ENCODE measurements around the gene NKX6-1. TPM values are rescaled to one million over a fixed set of nuclear protein-coding genes. Genes with fewer than 3 reads are reported as not detected.

Gene NKX6-1
- total RNA-seq, 3 donors from 2014 or later, result 0.33 to 0.44 TPM; not detected in 1

GRCh38 chr4:84493092-84493850 lies 5.8 kb downstream of the NKX6-1 start:
- TF ChIP-seq, protein P1, sequence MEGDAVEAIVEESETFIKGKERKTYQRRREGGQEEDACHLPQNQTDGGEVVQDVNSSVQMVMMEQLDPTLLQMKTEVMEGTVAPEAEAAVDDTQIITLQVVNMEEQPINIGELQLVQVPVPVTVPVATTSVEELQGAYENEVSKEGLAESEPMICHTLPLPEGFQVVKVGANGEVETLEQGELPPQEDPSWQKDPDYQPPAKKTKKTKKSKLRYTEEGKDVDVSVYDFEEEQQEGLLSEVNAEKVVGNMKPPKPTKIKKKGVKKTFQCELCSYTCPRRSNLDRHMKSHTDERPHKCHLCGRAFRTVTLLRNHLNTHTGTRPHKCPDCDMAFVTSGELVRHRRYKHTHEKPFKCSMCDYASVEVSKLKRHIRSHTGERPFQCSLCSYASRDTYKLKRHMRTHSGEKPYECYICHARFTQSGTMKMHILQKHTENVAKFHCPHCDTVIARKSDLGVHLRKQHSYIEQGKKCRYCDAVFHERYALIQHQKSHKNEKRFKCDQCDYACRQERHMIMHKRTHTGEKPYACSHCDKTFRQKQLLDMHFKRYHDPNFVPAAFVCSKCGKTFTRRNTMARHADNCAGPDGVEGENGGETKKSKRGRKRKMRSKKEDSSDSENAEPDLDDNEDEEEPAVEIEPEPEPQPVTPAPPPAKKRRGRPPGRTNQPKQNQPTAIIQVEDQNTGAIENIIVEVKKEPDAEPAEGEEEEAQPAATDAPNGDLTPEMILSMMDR (IDR thresholded peaks at IDR 0.05), result no peak
- TF ChIP-seq POLR2AphosphoS5 (IDR thresholded peaks at IDR 0.05) (no peak), POLR2A (IDR thresholded peaks at IDR 0.05) (no peak)
- Histone ChIP-seq H3K9me3 (peaks cover 0 to 12% of the 10 kb centered on the region in 2 donors), H3K36me3 (no peaks in the 10 kb centered on the region), H3K27me3 (peaks cover 12 to 85% of the 10 kb centered on the region in 2 donors), H3K4me3 (peak overlapping the region in 1 of 3 donors; percentile 38), H3K4me1 (peaks cover 5 to 6% of the 10 kb centered on the region in 2 donors), H3K27ac (no peak overlapping the region)
- DNase-seq (ENCODE audit: low spot score in 2 of 2), result no peak
- intact Hi-C loops (cut with DNase I; ENCODE audit: low total_unique reads), result no loop called here

GRCh38 chr4:84492737-84493091 lies 6.4 kb downstream of the NKX6-1 start:
- Histone ChIP-seq H3K9me3 (peaks cover 0 to 12% of the 10 kb centered on the region in 2 donors), H3K4me3 (peak overlapping the region in 1 of 3 donors; percentile 38), H3K36me3 (no peaks in the 10 kb centered on the region), H3K27ac (no peak overlapping the region), H3K27me3 (peaks cover 8 to 79% of the 10 kb centered on the region in 2 donors), H3K4me1 (peaks cover 0 to under 1% of the 10 kb centered on the region in 2 donors)
- intact Hi-C loops (cut with DNase I; ENCODE audit: low total_unique reads), result no loop called here
- DNase-seq (ENCODE audit: low spot score in 2 of 2), result no peak
- TF ChIP-seq POLR2A (IDR thresholded peaks at IDR 0.05) (no peak), POLR2AphosphoS5 (IDR thresholded peaks at IDR 0.05) (no peak)
- TF ChIP-seq, protein P1 (IDR thresholded peaks at IDR 0.05), result no peak

DNA sequence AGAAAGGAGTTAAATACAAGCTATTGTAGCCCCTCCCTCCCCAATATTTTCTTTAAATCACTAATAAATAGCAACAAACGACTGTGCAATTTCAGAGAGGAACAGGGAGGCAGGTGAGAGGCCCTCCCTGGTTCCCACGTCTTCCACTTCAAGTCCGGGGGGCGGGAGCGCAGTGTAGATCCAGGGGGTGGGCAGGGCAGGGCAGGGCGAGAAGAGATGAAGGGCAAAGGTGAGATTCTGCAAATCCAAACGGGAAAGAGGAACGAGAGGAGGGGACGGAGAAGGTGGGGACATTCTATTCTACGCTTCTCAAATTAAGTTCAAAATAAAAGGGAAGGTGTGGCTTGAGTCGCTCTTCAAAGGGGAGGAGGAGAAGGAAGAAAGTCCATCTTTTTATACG lies 6.8 kb downstream of the NKX6-1 start:
- Histone ChIP-seq H3K27ac (no peak overlapping the region), H3K9me3 (peaks cover 0 to 12% of the 10 kb centered on the region in 2 donors), H3K27me3 (peaks cover 6 to 75% of the 10 kb centered on the region in 2 donors), H3K4me1 (no peaks in the 10 kb centered on the region), H3K36me3 (no peaks in the 10 kb centered on the region), H3K4me3 (no peak overlapping the region)
- TF ChIP-seq POLR2AphosphoS5 (IDR thresholded peaks at IDR 0.05) (no peak), POLR2A (IDR thresholded peaks at IDR 0.05) (no peak)
- DNase-seq (ENCODE audit: low spot score in 2 of 2), result no peak
- intact Hi-C loops (cut with DNase I; ENCODE audit: low total_unique reads), result no loop called here

- no peak for TF ChIP-seq POLR2A (IDR thresholded peaks at IDR 0.05)
- TF ChIP-seq, protein P1 (IDR thresholded peaks at IDR 0.05), result no peak
- TF ChIP-seq POLR2AphosphoS5 (IDR thresholded peaks at IDR 0.05), result no peak
- Histone ChIP-seq H3K27me3 (peaks cover 4 to 67% of the 10 kb centered on the region in 2 donors), H3K9me3 (peaks cover 0 to 9% of the 10 kb centered on the region in 2 donors), H3K27ac (no peak overlapping the region), H3K4me3 (no peak overlapping the region), H3K36me3 (no peaks in the 10 kb centered on the region), H3K4me1 (no peaks in the 10 kb centered on the region)
- intact Hi-C loops (cut with DNase I; ENCODE audit: low total_unique reads), result no loop called here
- DNase-seq (ENCODE audit: low spot score in 2 of 2), result no peak
These were observed 7.6 kb downstream of the NKX6-1 start for GRCh38 chr4:84491481-84491880.

- no peak for DNase-seq (ENCODE audit: low spot score in 2 of 2)
- peaks cover 0 to under 1% of the 10 kb centered on the region in 2 donors for H3K9me3 ChIP-seq
- no peaks in the 10 kb centered on the region for H3K4me1 ChIP-seq
- intact Hi-C loops (cut with DNase I; ENCODE audit: low total_unique reads), result no loop called here
- peaks cover 4 to 61% of the 10 kb centered on the region in 2 donors for H3K27me3 ChIP-seq
- H3K4me3 ChIP-seq, result no peak overlapping the region
- TF ChIP-seq POLR2A (IDR thresholded peaks at IDR 0.05), result no peak
- TF ChIP-seq POLR2AphosphoS5 (IDR thresholded peaks at IDR 0.05), result no peak
- TF ChIP-seq, protein P1 (IDR thresholded peaks at IDR 0.05), result no peak
- H3K36me3 ChIP-seq, result no peaks in the 10 kb centered on the region
- H3K27ac ChIP-seq, result no peak overlapping the region
These were observed 8.4 kb downstream of the NKX6-1 start for GRCh38 chr4:84490663-84491062.

Data from breast epithelium (tissue), 4 donors.